CD8-positive, alpha-beta memory T cell (primary cell): ENCODE measurements around the gene PAF1. TPM values are rescaled to one million over a fixed set of nuclear protein-coding genes. Genes with fewer than 3 reads are reported as not detected.

ENCODE experiments used
- CTCF ChIA-PET: fragments of 350-600 bp; sonication (Branson Sonifier 250); formaldehyde crosslinking; loops from one replicate; lab custom pipeline; 2021; ENCODE audit warnings: antibody characterized with exemption; lab: Charles Lee
- POLR2A ChIA-PET: fragments of 350-600 bp; sonication (Branson Sonifier 250); formaldehyde crosslinking; loops from one replicate; lab custom pipeline; 2021; ENCODE audit warnings: antibody characterized with exemption; lab: Charles Lee
- DNase-seq, 5 donors: peaks; one replicate each; pipeline versions ENCODE4 v3.0.0 to v3.0.0-alpha.2; 2020 to 2022; ENCODE audit warnings: mixed read lengths in 1 of 5
- H3K27ac ChIP-seq: one replicate; pipeline ENCODE4 v1.7.0; 2013; ENCODE audit warnings: low read depth, mild to moderate bottlenecking, low read length, moderate library complexity
- H3K27me3 ChIP-seq: 2 replicates; pipeline ENCODE4 v1.7.0; 2013; ENCODE audit warnings: low read length, mild to moderate bottlenecking; ENCODE audit not compliant: insufficient read depth, poor library complexity, severe bottlenecking
- H3K36me3 ChIP-seq: 2 replicates; pipeline ENCODE4 v1.7.0; 2013; ENCODE audit warnings: mild to moderate bottlenecking, low read length, moderate library complexity; ENCODE audit not compliant: insufficient read depth
- H3K4me1 ChIP-seq: 2 replicates; pipeline ENCODE4 v1.7.0; 2013; ENCODE audit warnings: mild to moderate bottlenecking, low read length, moderate library complexity; ENCODE audit not compliant: insufficient read depth
- H3K4me3 ChIP-seq: 2 replicates; pipeline ENCODE4 v1.7.0; 2013; ENCODE audit warnings: mild to moderate bottlenecking, low read length
- H3K9me3 ChIP-seq: 2 replicates; pipeline ENCODE4 v1.7.0; 2013; ENCODE audit warnings: mild to moderate bottlenecking, low read length
- H3K27ac Mint-ChIP-seq, 8 donors: one replicate each; pipeline ENCODE4 v1.8.0; 2020 to 2021; ENCODE audit warnings: mixed read lengths in 8 of 8, mild to moderate bottlenecking in 6 of 8, inconsistent platforms in 3 of 8, moderate library complexity in 3 of 8
- H3K27me3 Mint-ChIP-seq, 2 donors: one replicate each; pipeline ENCODE4 v1.8.0; 2020 to 2021; ENCODE audit warnings: mixed read lengths in 2 of 2, mild to moderate bottlenecking in 1 of 2, moderate library complexity in 1 of 2
- H3K36me3 Mint-ChIP-seq, 3 donors: one replicate each; pipeline ENCODE4 v1.8.0; 2020 to 2021; ENCODE audit warnings: mixed read lengths in 3 of 3, inconsistent platforms in 1 of 3, mild to moderate bottlenecking in 1 of 3
- H3K4me1 Mint-ChIP-seq, 3 donors: one replicate each; pipeline ENCODE4 v1.8.0; 2020 to 2021; ENCODE audit warnings: mixed read lengths in 3 of 3, inconsistent platforms in 1 of 3, mild to moderate bottlenecking in 1 of 3
- H3K4me3 Mint-ChIP-seq, 7 donors: one replicate each; pipeline ENCODE4 v1.8.0; 2020 to 2021; ENCODE audit warnings: mixed read lengths in 7 of 7, mild to moderate bottlenecking in 6 of 7, moderate library complexity in 4 of 7, inconsistent platforms in 2 of 7
- H3K9me3 Mint-ChIP-seq, 5 donors: one replicate each; pipeline ENCODE4 v1.8.0; 2020 to 2022; ENCODE audit warnings: mixed read lengths in 5 of 5, mild to moderate bottlenecking in 3 of 5, moderate library complexity in 2 of 5, inconsistent platforms in 1 of 5
- polyA plus RNA-seq: library from polyadenylated mRNA; unstranded; fragments of 300-500 nt; fragmentation: Illumina TruSeq; gene quantifications from one replicate; pipeline ENCODE4 v1.2.3, GENCODE V29; 2021
- total RNA-seq, 2 experiments: library from RNA; stranded (reverse); gene quantifications; one replicate each; pipeline ENCODE4 v1.2.3, GENCODE V29; 2021

PAF1 gene
- total and polyA plus RNA-seq, 3 experiments from 2014 or later, result 44.6 to 50.2 (median 46.9) TPM

DNA sequence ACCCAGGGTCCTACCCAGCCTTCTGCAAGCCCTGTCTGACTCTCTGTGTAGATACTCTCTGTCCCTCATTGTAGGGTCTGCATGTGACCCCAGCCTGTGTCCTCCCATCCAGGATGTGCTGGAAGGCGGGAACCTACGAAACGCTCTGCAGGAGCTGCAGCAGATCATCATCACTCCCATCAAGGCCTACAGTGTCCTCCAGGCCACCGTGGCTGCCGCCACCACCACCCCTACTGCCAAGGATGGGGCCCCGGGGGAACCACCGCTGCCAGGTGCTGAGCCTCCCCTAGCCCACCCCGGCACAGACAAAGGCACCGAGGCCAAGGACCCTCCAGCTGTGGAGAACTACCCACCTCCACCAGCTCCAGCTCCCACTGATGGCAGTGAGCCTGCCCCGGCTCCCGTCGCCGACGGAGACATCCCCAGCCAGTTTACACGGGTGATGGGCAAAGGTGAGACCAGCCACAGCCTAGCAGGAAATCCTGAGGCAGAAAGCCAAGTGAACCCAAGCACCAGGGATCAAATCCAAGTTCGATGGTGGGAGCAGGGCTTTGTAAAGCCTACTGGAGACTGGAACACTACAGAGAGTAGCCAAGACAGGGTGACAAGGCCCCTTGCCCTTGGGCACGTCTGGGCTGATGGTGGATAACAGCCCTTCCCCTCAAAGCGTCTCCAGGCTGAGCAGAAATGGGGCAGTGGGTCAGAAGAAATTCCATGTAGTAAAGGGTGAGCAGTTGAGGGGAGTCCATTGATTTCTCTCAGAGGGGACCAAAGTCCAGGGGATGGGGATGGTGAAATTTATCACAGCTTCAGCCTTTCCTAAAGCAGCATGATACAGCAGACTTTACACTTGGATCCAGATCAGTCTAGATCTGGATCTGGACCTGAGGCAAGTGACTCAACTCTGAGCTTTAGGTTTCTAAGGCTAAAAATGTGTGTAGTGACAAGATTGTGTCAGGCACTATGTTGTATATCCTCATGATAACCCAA, 13.2 kb downstream of the PAF1 start:
- Mint-ChIP-seq H3K27me3 (no peaks in the 10 kb centered on the region), H3K4me3 (no peak overlapping the region), H3K9me3 (no peaks in the 10 kb centered on the region), H3K4me1 (no peaks in the 10 kb centered on the region), H3K27ac (peak overlapping the region in 2 of 8 donors; percentile 65 to 77), H3K36me3 (peaks cover 0 to 89% (median 21%) of the 10 kb centered on the region in 3 donors)
- no peaks in the 10 kb centered on the region for H3K4me1 ChIP-seq
- CTCF ChIA-PET, result no interaction called here
- POLR2A ChIA-PET, result no interaction called here
- no peak for DNase-seq
- no peaks in the 10 kb centered on the region for H3K9me3 ChIP-seq
- H3K27ac ChIP-seq, result no peak overlapping the region
- no peak overlapping the region for H3K4me3 ChIP-seq
- H3K36me3 ChIP-seq, result peaks cover 31% of the 10 kb centered on the region
- H3K27me3 ChIP-seq, result no peaks in the 10 kb centered on the region

DNA sequence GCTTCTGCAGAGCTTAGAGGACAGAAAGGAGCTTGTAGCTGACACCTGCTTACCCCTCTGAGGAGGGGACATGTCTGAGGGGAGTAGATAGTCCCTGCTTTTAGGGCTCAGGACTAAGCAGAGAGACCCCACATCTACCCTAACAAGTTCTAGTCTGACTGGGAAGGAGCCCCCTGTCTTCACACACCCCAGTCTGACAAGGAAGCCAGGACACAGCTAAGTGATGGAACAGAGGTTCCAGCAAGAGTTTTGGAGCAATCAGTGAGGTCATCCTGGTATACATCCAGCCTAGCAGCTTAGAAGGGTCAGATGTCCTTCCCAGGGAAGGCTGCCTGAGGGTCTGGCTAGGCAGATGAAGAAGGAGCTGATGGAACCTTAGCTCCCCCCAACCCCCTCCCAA, 15.0 kb downstream of the PAF1 start:
- peaks cover 0 to 2% (median 0%) of the 10 kb centered on the region in 3 donors for H3K4me1 Mint-ChIP-seq
- no peaks in the 10 kb centered on the region for H3K27me3 Mint-ChIP-seq
- Histone ChIP-seq H3K27me3 (no peaks in the 10 kb centered on the region), H3K4me3 (no peak overlapping the region), H3K9me3 (no peaks in the 10 kb centered on the region), H3K36me3 (peaks cover 33% of the 10 kb centered on the region), H3K4me1 (no peaks in the 10 kb centered on the region), H3K27ac (no peak overlapping the region)
- H3K9me3 Mint-ChIP-seq, result no peaks in the 10 kb centered on the region
- H3K27ac Mint-ChIP-seq, result peak overlapping the region in 2 of 8 donors; percentile 54 to 72
- H3K4me3 Mint-ChIP-seq, result no peak overlapping the region
- CTCF ChIA-PET, result interaction anchor here (0.7 to 0.8 kb wide), 2 partner anchors 22 to 138 kb away, joined by 3 read pairs; no protein-coding TSS in a partner anchor
- H3K36me3 Mint-ChIP-seq, result peaks cover 0 to 89% (median 22%) of the 10 kb centered on the region in 3 donors
- DNase-seq, result no peak
- POLR2A ChIA-PET, result no interaction called here

DNA sequence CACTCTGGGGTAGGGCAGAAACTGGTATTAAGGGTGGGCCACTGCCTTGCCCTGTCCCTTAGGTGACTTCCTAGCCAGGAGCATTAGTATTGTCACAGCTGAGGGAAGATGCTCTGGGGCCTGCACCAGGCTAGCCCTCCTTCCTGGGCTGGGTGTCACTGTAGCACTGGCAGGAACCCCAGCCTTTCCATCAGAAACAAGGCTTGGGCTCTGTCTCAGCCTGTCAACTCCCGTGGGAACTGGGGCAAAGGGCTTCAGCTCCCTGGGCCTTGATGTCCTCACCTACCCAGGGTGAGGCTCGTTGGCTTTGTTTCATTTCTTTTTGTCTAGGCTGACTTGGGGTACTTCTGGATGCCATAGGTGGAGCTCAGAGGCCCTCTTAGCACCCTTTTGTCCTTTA, 18.0 kb downstream of the PAF1 start:
- H3K27ac ChIP-seq, result no peak overlapping the region
- CTCF ChIA-PET, result no interaction called here

DNA sequence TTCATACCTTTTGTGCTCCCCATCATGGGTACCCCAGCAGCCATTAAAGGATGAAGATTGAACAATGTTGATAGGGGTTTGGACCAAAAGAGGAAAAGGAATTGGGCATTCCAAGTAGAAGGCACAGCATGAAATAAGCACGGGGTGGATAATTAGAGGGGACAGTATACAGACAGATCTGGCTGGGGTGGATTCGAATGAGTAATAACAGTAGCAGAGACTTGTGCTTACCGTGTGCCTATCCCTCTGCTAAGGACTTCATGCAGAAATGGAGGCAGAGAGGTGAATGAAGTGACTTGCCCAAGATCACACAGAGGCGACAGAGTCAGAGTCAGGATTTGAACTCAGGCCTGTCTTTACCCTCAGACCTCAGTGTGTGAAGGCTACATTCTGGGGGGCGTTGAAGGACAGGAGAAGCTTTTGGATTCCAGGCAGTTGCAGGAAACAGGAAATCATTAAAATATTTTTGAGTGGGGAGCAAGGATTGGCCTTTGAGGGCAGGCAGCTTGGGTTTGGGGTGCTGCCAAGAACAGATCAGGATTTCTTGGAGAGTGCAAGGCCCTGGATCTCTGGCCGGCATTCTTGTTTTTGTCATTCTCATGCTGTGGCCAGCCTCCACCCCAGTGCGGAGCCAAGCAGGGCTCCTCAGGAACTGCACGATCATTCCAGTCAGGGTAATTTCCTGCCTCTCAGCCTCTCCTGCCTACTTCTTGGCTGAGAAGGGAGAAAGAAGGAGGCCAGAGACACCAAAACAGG, 18.7 kb downstream of the PAF1 start:
- Histone ChIP-seq H3K27me3 (no peaks in the 10 kb centered on the region), H3K4me3 (no peak overlapping the region), H3K27ac (no peak overlapping the region), H3K4me1 (no peaks in the 10 kb centered on the region), H3K36me3 (peaks cover 31% of the 10 kb centered on the region), H3K9me3 (no peaks in the 10 kb centered on the region)
- peak overlapping the region in 6 of 8 donors; percentile 33 to 82 (median 42) for H3K27ac Mint-ChIP-seq
- no peak overlapping the region for H3K4me3 Mint-ChIP-seq
- CTCF ChIA-PET, result interaction anchor here (0.6 kb wide), 1 partner anchor 201 kb away, joined by 3 read pairs; no protein-coding TSS in a partner anchor
- POLR2A ChIA-PET, result no interaction called here
- no peaks in the 10 kb centered on the region for H3K27me3 Mint-ChIP-seq
- peaks cover under 1 to 2% (median under 1%) of the 10 kb centered on the region in 3 donors for H3K4me1 Mint-ChIP-seq
- H3K36me3 Mint-ChIP-seq, result peaks cover 0 to 81% (median 13%) of the 10 kb centered on the region in 3 donors
- no peaks in the 10 kb centered on the region for H3K9me3 Mint-ChIP-seq
- no peak for DNase-seq

More for the DNA sequence above, 18.0 kb downstream of the PAF1 start:
- Mint-ChIP-seq H3K27ac (peak overlapping the region in 3 of 8 donors; percentile 29 to 75 (median 58)), H3K4me1 (peaks cover 0 to 2% (median 0%) of the 10 kb centered on the region in 3 donors), H3K27me3 (no peaks in the 10 kb centered on the region), H3K9me3 (no peaks in the 10 kb centered on the region), H3K36me3 (peaks cover 0 to 88% (median 16%) of the 10 kb centered on the region in 3 donors), H3K4me3 (no peak overlapping the region)
- no peak for DNase-seq
- POLR2A ChIA-PET, result no interaction called here
- Histone ChIP-seq H3K27me3 (no peaks in the 10 kb centered on the region), H3K9me3 (no peaks in the 10 kb centered on the region), H3K4me1 (no peaks in the 10 kb centered on the region), H3K4me3 (no peak overlapping the region), H3K36me3 (peaks cover 35% of the 10 kb centered on the region)

DNA sequence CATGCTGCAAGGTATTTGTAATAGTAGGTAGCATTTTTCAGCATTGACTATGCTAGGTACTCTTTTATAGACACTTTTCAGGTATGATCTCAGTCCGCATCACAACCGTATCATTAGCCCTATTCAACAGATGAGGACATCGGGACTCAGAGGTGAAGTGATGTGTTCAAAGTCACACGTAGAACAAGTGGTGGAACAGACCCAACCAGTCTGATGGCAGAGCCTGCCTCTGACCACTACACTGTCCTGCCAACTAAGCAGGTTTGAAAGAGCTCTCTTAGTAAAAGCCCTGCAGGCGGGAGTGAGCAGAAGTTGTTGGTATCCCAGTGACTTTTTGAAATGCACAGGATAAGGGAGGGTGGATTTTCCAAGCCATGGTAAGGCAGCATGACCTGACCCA, 20.2 kb downstream of the PAF1 start:
- Histone ChIP-seq H3K4me3 (no peak overlapping the region), H3K27ac (no peak overlapping the region), H3K27me3 (no peaks in the 10 kb centered on the region), H3K4me1 (no peaks in the 10 kb centered on the region), H3K9me3 (no peaks in the 10 kb centered on the region), H3K36me3 (peaks cover 16% of the 10 kb centered on the region)
- no peak for DNase-seq
- H3K27me3 Mint-ChIP-seq, result no peaks in the 10 kb centered on the region
- peaks cover 0 to 74% (median 9%) of the 10 kb centered on the region in 3 donors for H3K36me3 Mint-ChIP-seq
- H3K9me3 Mint-ChIP-seq, result no peaks in the 10 kb centered on the region
- CTCF ChIA-PET, result no interaction called here
- H3K4me1 Mint-ChIP-seq, result peaks cover 2 to 3% (median 3%) of the 10 kb centered on the region in 3 donors
- H3K4me3 Mint-ChIP-seq, result no peak overlapping the region
- POLR2A ChIA-PET, result no interaction called here
- peak overlapping the region in 1 of 8 donors; percentile 76 for H3K27ac Mint-ChIP-seq

DNA sequence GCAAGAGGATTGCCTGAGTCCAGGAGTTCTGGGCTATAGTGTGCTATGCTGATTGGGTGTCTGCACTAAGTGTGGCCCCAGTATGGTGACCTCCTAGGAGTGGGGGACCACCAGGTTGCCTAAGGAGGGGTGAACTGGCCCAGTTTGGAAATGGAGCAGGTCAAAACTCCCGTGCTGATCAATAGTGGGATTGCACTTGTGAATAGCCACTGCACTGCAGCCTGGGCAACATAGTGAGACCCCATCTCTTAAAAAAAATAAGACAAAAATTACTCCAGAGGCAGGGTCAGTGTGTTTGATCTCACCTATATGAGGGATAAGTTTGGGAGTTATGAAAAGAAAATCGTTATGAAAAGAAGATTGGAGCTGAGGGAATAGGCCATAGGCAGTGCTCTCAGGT, 21.7 kb downstream of the PAF1 start:
- Mint-ChIP-seq H3K4me3 (no peak overlapping the region), H3K27me3 (no peaks in the 10 kb centered on the region), H3K9me3 (no peaks in the 10 kb centered on the region), H3K27ac (peak overlapping the region in 1 of 8 donors; percentile 17), H3K4me1 (peaks cover 2 to 3% (median 3%) of the 10 kb centered on the region in 3 donors), H3K36me3 (peaks cover 0 to 73% (median 12%) of the 10 kb centered on the region in 3 donors)
- no peak for DNase-seq
- Histone ChIP-seq H3K4me3 (no peak overlapping the region), H3K36me3 (peaks cover 15% of the 10 kb centered on the region), H3K4me1 (no peaks in the 10 kb centered on the region), H3K9me3 (no peaks in the 10 kb centered on the region), H3K27ac (no peak overlapping the region), H3K27me3 (no peaks in the 10 kb centered on the region)
- ChIA-PET POLR2A (no interaction called here), CTCF (no interaction called here)

DNA sequence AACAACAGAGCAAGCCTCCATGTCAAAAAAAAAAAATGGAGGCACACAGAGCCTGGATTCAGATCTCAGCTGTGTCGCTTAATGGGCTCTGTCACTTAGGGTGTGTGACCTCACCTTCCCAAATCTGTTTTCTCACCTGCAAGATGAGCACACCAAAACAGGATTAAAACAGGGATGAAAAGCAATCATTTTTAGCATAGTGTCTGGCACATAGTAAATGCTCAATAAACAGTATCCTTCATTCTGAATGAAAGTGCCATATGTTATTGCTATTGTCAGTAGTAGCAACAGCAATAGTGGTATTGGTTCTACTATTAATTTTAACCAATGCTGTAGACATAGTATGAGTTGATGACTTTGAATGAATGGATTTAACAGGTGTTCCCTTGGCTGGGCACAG, 25.4 kb downstream of the PAF1 start:
- ChIA-PET POLR2A (no interaction called here), CTCF (no interaction called here)
- H3K27ac ChIP-seq, result no peak overlapping the region
- Mint-ChIP-seq H3K4me1 (peaks cover 0 to 3% (median 3%) of the 10 kb centered on the region in 3 donors), H3K27me3 (no peaks in the 10 kb centered on the region), H3K36me3 (peaks cover 0 to 76% (median 10%) of the 10 kb centered on the region in 3 donors), H3K9me3 (no peaks in the 10 kb centered on the region), H3K4me3 (no peak overlapping the region), H3K27ac (peak overlapping the region in 1 of 8 donors; percentile 5)
- peaks cover 14% of the 10 kb centered on the region for H3K36me3 ChIP-seq
- H3K27me3 ChIP-seq, result no peaks in the 10 kb centered on the region
- DNase-seq, result no peak
- H3K4me3 ChIP-seq, result no peak overlapping the region
- H3K9me3 ChIP-seq, result no peaks in the 10 kb centered on the region
- H3K4me1 ChIP-seq, result no peaks in the 10 kb centered on the region
